CD14-positive monocyte (primary cell): ENCODE measurements around the gene KCTD14. TPM values are rescaled to one million over a fixed set of nuclear protein-coding genes. Genes with fewer than 3 reads are reported as not detected.

Experiments
- DNase-seq, 3 donors: peaks; one replicate each; pipeline ENCODE4 v3.0.0-alpha.2; 2011 to 2022
- H2AFZ ChIP-seq: 2 replicates; pipeline ENCODE4 v1.6.0; 2012; ENCODE audit warnings: mild to moderate bottlenecking, low read depth, low read length, inconsistent platforms; ENCODE audit not compliant: insufficient read depth, poor library complexity, severe bottlenecking
- H3K27ac ChIP-seq, 2 donors: 1 replicate in 1 of 2; 2 replicates in 1 of 2; pipeline ENCODE4 v1.5.1; 2012 to 2013; ENCODE audit warnings: low read length in 2 of 2, control low read depth in 1 of 2, inconsistent platforms in 1 of 2, low read depth in 1 of 2, mild to moderate bottlenecking in 1 of 2
- H3K27me3 ChIP-seq, 2 donors: one replicate each; pipeline versions ENCODE4 v1.6.0 to v1.6.1; 2011 to 2013; ENCODE audit warnings: low read length in 2 of 2; ENCODE audit not compliant: control insufficient read depth in 2 of 2, insufficient read depth in 2 of 2
- H3K36me3 ChIP-seq, 2 donors: replicated peaks in 1 of 2; 1 replicate in 1 of 2; 2 replicates in 1 of 2; pipeline versions ENCODE4 v1.5.1 to v1.6.1; 2012 to 2013; ENCODE audit warnings: low read length in 2 of 2, control low read depth in 1 of 2, inconsistent platforms in 1 of 2, mild to moderate bottlenecking in 1 of 2; ENCODE audit not compliant: insufficient read depth in 2 of 2, control insufficient read depth in 1 of 2
- H3K4me1 ChIP-seq, 2 donors: 1 replicate in 1 of 2; 2 replicates in 1 of 2; pipeline versions ENCODE4 v1.5.1 to v1.6.1; 2012 to 2013; ENCODE audit warnings: low read length in 2 of 2, control low read depth in 1 of 2, inconsistent platforms in 1 of 2, mild to moderate bottlenecking in 1 of 2, moderate library complexity in 1 of 2; ENCODE audit not compliant: insufficient read depth in 2 of 2, control insufficient read depth in 1 of 2
- H3K4me2 ChIP-seq: replicated peaks from 2 replicates; pipeline ENCODE3; 2012; ENCODE audit warnings: low read length, moderate library complexity, mild to moderate bottlenecking; ENCODE audit not compliant: poor library complexity, severe bottlenecking; ENCODE audit errors: extremely low read depth
- H3K4me3 ChIP-seq, 3 experiments: fragments of 200-600 bp in 1 of 3; sonication (generic) in 1 of 3; replicated peaks in 1 of 3; 1 replicate in 2 of 3; 2 replicates in 1 of 3; pipeline ENCODE4 v1.5.1; 2011 to 2013; ENCODE audit warnings: low read length in 3 of 3, mild to moderate bottlenecking in 3 of 3, control low read depth in 2 of 3, low read depth in 2 of 3, inconsistent platforms in 1 of 3, moderate library complexity in 1 of 3
- H3K79me2 ChIP-seq: 2 replicates; pipeline ENCODE4 v1.6.0; 2012; ENCODE audit warnings: mild to moderate bottlenecking, control low read depth, inconsistent platforms, low read length, moderate library complexity; ENCODE audit not compliant: insufficient read depth
- H3K9ac ChIP-seq: 2 replicates; pipeline ENCODE4 v1.6.0; 2017; ENCODE audit warnings: low read length, mild to moderate bottlenecking; ENCODE audit not compliant: insufficient read depth, poor library complexity, severe bottlenecking
- H3K9me3 ChIP-seq, 2 donors: replicated peaks in 1 of 2; 1 replicate in 1 of 2; 2 replicates in 1 of 2; pipeline versions ENCODE4 v1.5.1 to v1.6.1; 2012 to 2013; ENCODE audit warnings: low read length in 2 of 2, control low read depth in 1 of 2; ENCODE audit not compliant: control insufficient read depth in 1 of 2, insufficient read depth in 1 of 2
- H4K20me1 ChIP-seq: 2 replicates; pipeline ENCODE4 v1.6.0; 2012; ENCODE audit warnings: mild to moderate bottlenecking, low read length, control low read depth, moderate library complexity; ENCODE audit not compliant: insufficient read depth
- H3K27ac Mint-ChIP-seq, 7 donors: one replicate each; pipeline ENCODE4 v1.8.0; 2020; ENCODE audit warnings: mild to moderate bottlenecking in 7 of 7, mixed read lengths in 7 of 7, moderate library complexity in 6 of 7, inconsistent platforms in 2 of 7
- H3K27me3 Mint-ChIP-seq, 3 donors: one replicate each; pipeline ENCODE4 v1.8.0; 2021 to 2022; ENCODE audit warnings: low read depth in 3 of 3, mild to moderate bottlenecking in 3 of 3, mixed read lengths in 3 of 3, moderate library complexity in 3 of 3, inconsistent platforms in 1 of 3
- H3K36me3 Mint-ChIP-seq, 2 donors: one replicate each; pipeline ENCODE4 v1.8.0; 2020; ENCODE audit warnings: mixed read lengths in 2 of 2, inconsistent platforms in 1 of 2, mild to moderate bottlenecking in 1 of 2
- H3K4me1 Mint-ChIP-seq: one replicate; pipeline ENCODE4 v1.8.0; 2020; ENCODE audit warnings: mild to moderate bottlenecking, mixed read lengths
- H3K4me3 Mint-ChIP-seq, 2 donors: one replicate each; pipeline ENCODE4 v1.8.0; 2020; ENCODE audit warnings: mild to moderate bottlenecking in 2 of 2, mixed read lengths in 2 of 2, moderate library complexity in 1 of 2
- H3K9me3 Mint-ChIP-seq, 7 donors: one replicate each; pipeline ENCODE4 v1.8.0; 2020 to 2022; ENCODE audit warnings: mixed read lengths in 7 of 7, mild to moderate bottlenecking in 6 of 7, moderate library complexity in 6 of 7, inconsistent platforms in 2 of 7
- CTCF ChIP-seq: fragments of 200-600 bp; IDR thresholded peaks from one replicate; pipeline ENCODE4 v1.8.0; 2022; ENCODE audit warnings: antibody characterized with exemption, mild to moderate bottlenecking
- WGBS: methylation state at CpG from one replicate; pipeline ENCODE4 v1.1.5; 2013; ENCODE audit warnings: missing lambda C conversion rate; ENCODE audit not compliant: insufficient coverage; 5-methylcytosine and 5-hydroxymethylcytosine counted together
- intact Hi-C, 2 donors: fragments of 100-400 bp; cut with micrococcal nuclease; formaldehyde crosslinking; loops; one replicate each; pipeline versions ENCODE4 v1.15.0 to v1.15.1; 2023
- polyA plus RNA-seq, 3 donors: library from polyadenylated mRNA; depleted of rRNA in 1 of 3; unstranded in 2 of 3; stranded (reverse) in 1 of 3; fragments of 300-500 nt in 2 of 3; fragments of >200 nt in 1 of 3; fragmentation: Illumina TruSeq in 2 of 3; gene quantifications; 1 replicate in 2 of 3; 2 replicates in 1 of 3; pipeline ENCODE4 v1.2.3, GENCODE V29; 2012 to 2021

The KCTD14 gene
- polyA plus RNA-seq, 3 donors, result 0.14 to 0.33 (median 0.23) TPM

GRCh38 chr11:78000193-78000592 is 22.9 kb downstream of the KCTD14 start:
- Histone ChIP-seq H3K27me3 (no peaks in the 10 kb centered on the region), H3K27ac (no peak overlapping the region), H3K36me3 (no peaks in the 10 kb centered on the region), H3K4me2 (no peak overlapping the region), H3K79me2 (no peaks in the 10 kb centered on the region), H3K9me3 (no peaks in the 10 kb centered on the region), H3K4me3 (no peak overlapping the region), H3K9ac (no peak overlapping the region), H3K4me1 (peaks cover 3 to 6% of the 10 kb centered on the region in 2 donors), H4K20me1 (no peaks in the 10 kb centered on the region), H2AFZ (no peak overlapping the region)
- intact Hi-C loops, result no loop called here
- peak; percentile 74 for TF ChIP-seq CTCF
- Mint-ChIP-seq H3K36me3 (no peaks in the 10 kb centered on the region), H3K9me3 (no peaks in the 10 kb centered on the region), H3K4me3 (no peak overlapping the region), H3K27me3 (peaks cover 3 to 6% (median 4%) of the 10 kb centered on the region in 3 donors), H3K27ac (no peak overlapping the region), H3K4me1 (peaks cover 4% of the 10 kb centered on the region)
- peak; percentile 30 to 47 (median 34) for DNase-seq
- no CpG with 5 or more reads among the region's 1 CpG for WGBS

DNA sequence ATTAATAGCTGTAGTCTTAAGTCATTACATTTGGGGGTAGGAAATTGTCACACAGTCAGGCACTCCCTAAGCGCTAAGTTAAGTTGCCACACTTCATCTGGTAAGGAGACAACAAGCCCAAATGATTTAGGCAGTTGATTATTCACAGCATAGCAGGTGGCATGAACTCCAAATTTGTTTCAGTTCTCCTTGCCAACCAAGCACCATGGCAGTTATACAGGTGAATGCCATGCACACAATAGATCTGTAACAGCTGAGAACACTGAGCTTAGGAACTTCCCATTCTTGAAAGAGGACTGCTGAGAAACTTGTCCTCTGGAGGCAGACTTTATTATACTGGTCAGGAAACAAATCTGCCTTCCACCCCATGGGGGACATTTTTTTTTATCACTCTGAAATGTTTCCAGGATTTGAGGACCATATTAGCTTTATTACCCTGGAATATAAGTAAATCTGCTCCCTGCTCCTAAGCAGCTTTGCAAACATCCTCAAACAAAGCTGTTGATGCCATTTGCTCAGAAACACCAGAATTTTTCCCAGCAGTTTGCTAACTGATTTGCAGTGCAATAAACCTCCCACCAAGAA is 23.5 kb downstream of the KCTD14 start:
- Histone ChIP-seq H3K27ac (no peak overlapping the region), H3K9ac (no peak overlapping the region), H3K4me3 (no peak overlapping the region), H3K4me1 (peaks cover 5 to 10% of the 10 kb centered on the region in 2 donors), H3K4me2 (no peak overlapping the region), H3K9me3 (no peaks in the 10 kb centered on the region), H2AFZ (peak overlapping the region; percentile 4), H4K20me1 (no peaks in the 10 kb centered on the region), H3K79me2 (no peaks in the 10 kb centered on the region), H3K27me3 (no peaks in the 10 kb centered on the region), H3K36me3 (no peaks in the 10 kb centered on the region)
- no peaks in the 10 kb centered on the region for H3K9me3 Mint-ChIP-seq
- DNase-seq, result no peak
- no peak overlapping the region for H3K4me3 Mint-ChIP-seq
- H3K27me3 Mint-ChIP-seq, result peaks cover 3 to 6% (median 4%) of the 10 kb centered on the region in 3 donors
- intact Hi-C loops, result loop anchor here in 1 of 2 donors (10.0 kb wide), 1 partner anchor 175 kb away; the partner anchor contains the start of genes AAMDC and RSF1
- H3K27ac Mint-ChIP-seq, result no peak overlapping the region
- no peak for TF ChIP-seq CTCF
- no peaks in the 10 kb centered on the region for H3K36me3 Mint-ChIP-seq
- peaks cover 7% of the 10 kb centered on the region for H3K4me1 Mint-ChIP-seq
- WGBS, result 100% methylated on average over 1 of the region's 1 CpG
